Right atrium auricular region (tissue), 2 donors: ENCODE results near the gene ARHGAP44. TPM values are rescaled to one million over a fixed set of nuclear protein-coding genes. Genes with fewer than 3 reads are reported as not detected.

Experiments used
- DNase-seq: peaks from one replicate; pipeline ENCODE4 v3.0.0-alpha.2; 2019; ENCODE audit warnings: low spot score
- H3K27ac ChIP-seq, 2 donors: fragments of 200-600 bp; sonication (generic); 1 replicate in 1 of 2; 2 replicates in 1 of 2; pipeline ENCODE4 v1.5.1; 2016 to 2019
- H3K27me3 ChIP-seq, 2 donors: fragments of 200-600 bp; sonication (generic); one replicate each; pipeline versions ENCODE4 v1.5.1 to v1.6.0; 2017 to 2019
- H3K36me3 ChIP-seq: fragments of 200-600 bp; sonication (generic); one replicate; pipeline ENCODE4 v1.5.1; 2016
- H3K4me1 ChIP-seq, 2 donors: fragments of 200-600 bp; sonication (generic); one replicate each; pipeline versions ENCODE4 v1.5.1 to v1.6.0; 2017 to 2019
- H3K4me3 ChIP-seq, 2 donors: fragments of 200-600 bp; sonication (generic); 1 replicate in 1 of 2; 2 replicates in 1 of 2; pipeline ENCODE4 v1.5.1; 2017 to 2019; ENCODE audit warnings: mild to moderate bottlenecking in 1 of 2, moderate library complexity in 1 of 2
- H3K9me3 ChIP-seq, 2 donors: fragments of 200-600 bp; sonication (generic); one replicate each; pipeline ENCODE4 v1.5.1; 2019
- CTCF ChIP-seq, 2 donors: fragments of 200-600 bp; sonication (generic); IDR thresholded peaks; one replicate each; pipeline ENCODE4 v1.5.1; 2019; ENCODE audit warnings: antibody characterized with exemption in 2 of 2
- total RNA-seq, 2 donors: library from RNA; depleted of rRNA; stranded (reverse); fragments of >200 nt; gene quantifications; one replicate each; pipeline ENCODE4 v1.1.0, GENCODE V29; 2016

Gene ARHGAP44
- total RNA-seq, 2 donors from 2014 or later = 7.8 to 12.2 TPM

- Histone ChIP-seq H3K27ac (no peak overlapping the region), H3K4me1 (peaks cover 0 to 4% of the 10 kb centered on the region in 2 donors), H3K36me3 (no peaks in the 10 kb centered on the region), H3K9me3 (no peaks in the 10 kb centered on the region), H3K4me3 (no peak overlapping the region), H3K27me3 (no peaks in the 10 kb centered on the region)
- no peak for DNase-seq
- no peak for TF ChIP-seq CTCF (IDR thresholded peaks at IDR 0.05)
Observed at GRCh38 chr17:12806630-12807029, 17.3 kb downstream of the ARHGAP44 start.

GRCh38 chr17:12808723-12809122 is 19.4 kb downstream of the ARHGAP44 start:
- H3K4me1 ChIP-seq = no peaks in the 10 kb centered on the region
- no peaks in the 10 kb centered on the region for H3K27me3 ChIP-seq
- no peak overlapping the region for H3K27ac ChIP-seq
- no peak overlapping the region for H3K4me3 ChIP-seq
- no peaks in the 10 kb centered on the region for H3K36me3 ChIP-seq
- no peaks in the 10 kb centered on the region for H3K9me3 ChIP-seq
- DNase-seq = no peak
- TF ChIP-seq CTCF (IDR thresholded peaks at IDR 0.05) = no peak

GRCh38 chr17:12812877-12813276 is 23.6 kb downstream of the ARHGAP44 start:
- no peak for TF ChIP-seq CTCF (IDR thresholded peaks at IDR 0.05)
- Histone ChIP-seq H3K4me3 (no peak overlapping the region), H3K27ac (no peak overlapping the region), H3K36me3 (no peaks in the 10 kb centered on the region), H3K4me1 (no peaks in the 10 kb centered on the region), H3K27me3 (no peaks in the 10 kb centered on the region), H3K9me3 (no peaks in the 10 kb centered on the region)
- DNase-seq = no peak

GRCh38 chr17:12813664-12814063 is 24.4 kb downstream of the ARHGAP44 start:
- no peak for TF ChIP-seq CTCF (IDR thresholded peaks at IDR 0.05)
- H3K9me3 ChIP-seq = no peaks in the 10 kb centered on the region
- no peak overlapping the region for H3K27ac ChIP-seq
- no peaks in the 10 kb centered on the region for H3K36me3 ChIP-seq
- DNase-seq = no peak
- H3K4me3 ChIP-seq = no peak overlapping the region
- H3K4me1 ChIP-seq = no peaks in the 10 kb centered on the region
- no peaks in the 10 kb centered on the region for H3K27me3 ChIP-seq

GRCh38 chr17:12814718-12815117 is 25.4 kb downstream of the ARHGAP44 start:
- Histone ChIP-seq H3K36me3 (no peaks in the 10 kb centered on the region), H3K9me3 (no peaks in the 10 kb centered on the region), H3K27ac (no peak overlapping the region), H3K4me3 (no peak overlapping the region), H3K4me1 (no peaks in the 10 kb centered on the region), H3K27me3 (no peaks in the 10 kb centered on the region)
- TF ChIP-seq CTCF (IDR thresholded peaks at IDR 0.05) = no peak
- no peak for DNase-seq

- H3K4me1 ChIP-seq = no peaks in the 10 kb centered on the region
- no peak for TF ChIP-seq CTCF (IDR thresholded peaks at IDR 0.05)
- no peak overlapping the region for H3K27ac ChIP-seq
- no peak for DNase-seq
- H3K27me3 ChIP-seq = no peaks in the 10 kb centered on the region
- no peaks in the 10 kb centered on the region for H3K36me3 ChIP-seq
- no peaks in the 10 kb centered on the region for H3K9me3 ChIP-seq
- H3K4me3 ChIP-seq = no peak overlapping the region
Observed at GRCh38 chr17:12815642-12816141, 26.4 kb downstream of the ARHGAP44 start.
